AG08396 (cell line): ENCODE measurements around the gene RPLP2.

Experiments
- DNase-seq: peaks from one replicate; pipeline ENCODE4 v3.0.0; 2012; ENCODE audit warnings: low spot score, mixed read lengths

Gene RPLP2

DNA sequence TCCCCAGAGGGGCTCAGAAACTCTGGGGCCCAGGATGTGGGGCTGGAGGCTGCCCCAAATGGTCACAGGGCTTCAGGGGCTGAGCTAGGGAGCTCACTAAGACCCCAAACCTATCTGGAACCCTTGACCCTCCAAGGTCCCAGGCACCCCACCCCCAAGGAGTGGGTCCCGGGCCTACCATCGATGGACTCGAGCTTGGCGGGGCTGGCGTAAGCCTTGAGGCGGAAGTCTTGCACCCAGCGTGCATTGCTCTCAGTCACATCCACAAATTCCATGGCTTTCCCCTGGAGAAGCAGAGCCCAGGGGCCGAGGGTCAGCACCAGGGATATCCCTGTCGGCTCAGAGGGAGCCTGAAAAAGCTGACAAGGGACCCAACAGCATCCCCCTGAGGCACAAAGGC lies 35.9 kb upstream of the RPLP2 start:
- DNase-seq: no peak

DNA sequence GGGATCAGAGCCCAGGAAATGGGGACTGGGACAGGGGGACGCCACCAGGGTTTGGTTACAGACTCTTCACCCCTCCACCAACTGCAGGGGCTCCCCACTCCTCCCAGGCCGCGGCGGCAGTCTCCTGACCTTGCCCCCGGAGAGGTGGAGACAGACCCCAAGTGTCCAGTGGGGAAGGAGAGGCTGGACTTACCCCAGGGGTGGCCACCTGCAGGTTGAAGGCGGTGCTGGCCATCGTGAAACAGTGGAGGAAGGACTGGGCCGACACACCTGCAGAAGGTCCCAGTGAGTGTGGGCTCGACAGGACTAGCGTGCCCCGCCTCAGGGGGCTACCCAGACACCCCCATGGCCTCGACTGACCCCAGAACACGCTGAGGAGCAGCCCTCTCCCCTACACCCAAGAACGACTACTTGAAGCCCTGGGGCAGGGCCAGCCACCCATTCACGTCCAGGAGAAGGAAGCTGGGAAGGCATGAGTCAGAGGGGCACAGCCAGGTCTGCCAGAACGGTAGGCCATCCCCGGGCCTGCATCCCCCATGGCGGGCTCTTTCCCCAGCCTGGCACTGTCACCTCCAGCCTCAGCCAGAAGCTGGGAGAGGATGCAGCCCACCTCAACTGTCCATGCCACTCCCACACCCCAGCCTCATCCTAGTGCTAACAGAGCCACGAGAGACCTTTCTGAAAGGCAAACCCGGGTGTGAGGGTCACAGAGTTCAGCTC lies 34.7 kb upstream of the RPLP2 start:
- no peak for DNase-seq

DNA sequence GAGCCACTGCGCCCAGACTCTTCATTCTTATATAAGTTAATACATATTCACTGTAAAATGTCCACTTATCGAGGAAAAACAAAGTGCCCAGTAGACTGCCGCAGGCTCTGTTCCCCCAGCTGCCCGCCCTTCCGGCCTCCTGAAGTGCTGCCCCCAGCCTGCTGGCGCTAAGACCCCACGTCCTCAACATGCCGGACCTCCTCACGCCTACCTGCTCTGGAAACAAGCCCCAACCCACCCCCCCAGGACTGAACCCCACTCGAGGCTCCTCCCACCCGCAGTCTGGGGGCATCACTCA lies 33.6 kb upstream of the RPLP2 start:
- no peak for DNase-seq

DNA sequence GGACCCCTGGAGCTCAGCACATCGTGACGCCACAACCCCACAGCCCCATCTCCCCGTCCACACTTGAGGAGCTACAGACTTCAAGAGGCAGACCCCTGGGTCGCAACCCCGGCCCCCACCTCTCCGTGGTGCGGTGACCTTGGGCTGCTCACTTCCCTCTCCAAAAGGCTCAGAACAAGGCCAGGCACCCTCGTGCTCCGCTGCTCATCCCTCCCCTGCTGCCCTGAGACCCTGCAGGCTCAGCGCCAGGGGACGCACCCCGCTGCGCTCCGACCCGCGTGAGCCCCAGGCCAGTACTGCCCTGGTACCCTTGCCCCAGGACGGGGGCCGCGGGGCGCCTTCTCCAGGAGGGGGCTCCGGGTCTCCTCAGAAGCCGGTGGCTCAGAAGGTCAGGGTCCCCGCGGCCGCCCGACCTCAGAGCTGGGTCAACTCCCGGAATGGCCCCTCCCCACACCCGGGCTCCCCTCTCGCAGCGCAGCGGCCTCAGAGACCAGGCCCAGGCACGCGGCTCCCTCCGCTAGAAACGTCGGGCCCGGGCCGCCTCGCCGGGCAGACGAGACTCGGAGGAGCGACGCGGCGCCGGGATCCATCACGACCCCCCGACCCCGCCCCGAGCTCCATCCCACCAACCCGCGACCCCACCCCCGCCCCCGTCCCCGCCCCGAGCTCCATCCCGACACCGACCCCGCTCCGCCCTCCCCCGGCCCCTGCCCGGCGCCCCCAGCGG lies 33.0 kb upstream of the RPLP2 start:
- peak; percentile 72 for DNase-seq

DNA sequence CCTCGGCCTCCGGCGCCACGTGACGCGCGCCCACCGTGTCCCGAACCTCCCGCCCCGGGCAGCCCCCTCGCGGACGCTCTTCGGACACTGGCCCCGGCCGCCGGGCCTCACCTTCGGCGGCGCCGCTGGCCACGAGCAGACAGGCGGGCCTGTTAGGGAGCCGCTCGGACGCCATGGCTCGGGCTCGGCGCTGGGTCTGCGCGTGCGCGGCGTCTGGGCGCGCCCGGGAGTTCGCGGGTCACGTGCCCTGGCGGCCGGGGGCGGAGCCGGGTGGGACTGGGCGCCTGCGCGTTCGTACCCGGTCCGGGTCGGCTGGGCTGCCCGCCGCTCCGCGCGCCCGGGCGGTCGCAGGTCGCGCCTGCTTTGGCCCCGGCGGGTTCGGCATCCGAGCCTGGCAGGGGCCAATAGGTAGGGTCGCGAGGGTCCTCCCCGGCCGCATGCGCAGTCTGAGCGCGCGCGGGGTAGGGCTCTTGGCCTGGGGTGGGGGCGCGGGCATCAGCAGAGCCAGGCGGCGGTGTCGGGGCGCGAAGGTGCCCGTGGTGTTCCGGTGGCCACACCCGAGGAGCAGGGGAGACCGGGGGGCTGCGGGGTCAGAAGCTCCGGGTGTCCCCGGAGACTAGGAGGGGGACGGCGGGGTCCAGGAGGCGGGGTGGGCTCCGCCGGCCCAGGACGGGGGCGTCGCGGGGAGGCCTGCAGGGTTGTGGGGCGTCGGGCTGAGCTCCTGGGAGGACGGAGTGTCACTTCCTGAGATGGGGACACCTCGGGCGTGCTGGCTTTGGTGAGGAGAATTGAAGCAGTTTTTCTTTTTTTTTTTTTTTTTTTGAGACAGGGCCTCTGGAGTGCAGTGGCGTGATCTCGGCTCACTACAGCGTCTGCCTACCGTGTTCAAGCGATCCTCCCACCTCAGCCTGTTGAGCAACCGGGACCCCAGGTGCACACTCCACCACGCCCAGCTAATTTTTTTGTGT lies 32.2 kb upstream of the RPLP2 start, which contains the start of gene GATD1:
Gene GATD1, minus strand, starts transcription at position 200 of the 968 bp plus-strand sequence. Its CDS starts 25 bp downstream, at position 175.
- peak; percentile 100 for DNase-seq

DNA sequence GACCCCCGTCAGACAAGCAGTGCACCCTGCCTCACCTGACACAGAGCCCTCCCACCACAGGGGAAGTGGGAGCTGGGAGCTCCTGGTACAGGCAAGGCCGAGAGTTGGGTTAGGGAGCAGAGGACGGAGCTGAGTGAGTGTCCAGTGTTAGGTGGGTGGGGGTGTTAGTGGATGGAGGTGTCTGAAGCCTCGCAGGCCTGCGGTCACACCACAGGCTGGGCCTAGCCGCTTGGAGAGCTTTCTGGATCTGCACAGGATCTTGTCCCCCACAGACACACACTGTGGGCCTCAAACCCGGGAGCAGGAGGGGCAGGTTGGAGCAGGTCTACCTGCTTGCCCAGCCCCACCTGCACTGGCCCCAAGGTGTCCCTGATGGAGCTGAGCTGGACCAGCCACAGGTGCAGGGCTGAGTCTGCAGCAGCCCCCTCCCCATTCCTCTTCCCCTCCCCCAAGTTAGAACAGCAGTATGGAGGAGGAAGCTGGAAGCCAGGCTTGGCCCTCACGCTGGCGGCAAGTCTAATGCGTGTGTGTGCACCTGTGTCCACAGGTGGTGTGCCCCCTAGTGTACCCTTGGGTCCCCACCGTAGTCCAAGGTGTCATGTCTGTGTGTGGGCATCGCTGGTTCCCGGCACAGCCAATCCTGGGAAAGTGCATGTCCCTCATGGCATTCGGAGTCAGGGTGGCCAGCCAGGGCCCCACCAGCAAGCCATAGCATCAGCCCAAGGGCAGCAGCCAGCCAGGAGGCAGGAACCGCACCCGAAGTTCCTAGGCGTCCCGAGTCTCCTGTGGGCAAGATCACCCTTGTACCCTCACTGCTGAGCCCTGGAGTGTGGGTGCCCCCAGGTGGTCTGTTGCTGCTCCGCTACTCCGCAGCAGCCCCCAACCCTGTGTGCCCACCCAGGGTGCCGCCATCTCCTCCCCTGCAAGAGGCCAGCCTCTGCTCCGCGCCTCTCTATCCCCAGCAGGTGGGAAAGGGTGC lies 30.5 kb upstream of the RPLP2 start:
- no peak for DNase-seq

DNA sequence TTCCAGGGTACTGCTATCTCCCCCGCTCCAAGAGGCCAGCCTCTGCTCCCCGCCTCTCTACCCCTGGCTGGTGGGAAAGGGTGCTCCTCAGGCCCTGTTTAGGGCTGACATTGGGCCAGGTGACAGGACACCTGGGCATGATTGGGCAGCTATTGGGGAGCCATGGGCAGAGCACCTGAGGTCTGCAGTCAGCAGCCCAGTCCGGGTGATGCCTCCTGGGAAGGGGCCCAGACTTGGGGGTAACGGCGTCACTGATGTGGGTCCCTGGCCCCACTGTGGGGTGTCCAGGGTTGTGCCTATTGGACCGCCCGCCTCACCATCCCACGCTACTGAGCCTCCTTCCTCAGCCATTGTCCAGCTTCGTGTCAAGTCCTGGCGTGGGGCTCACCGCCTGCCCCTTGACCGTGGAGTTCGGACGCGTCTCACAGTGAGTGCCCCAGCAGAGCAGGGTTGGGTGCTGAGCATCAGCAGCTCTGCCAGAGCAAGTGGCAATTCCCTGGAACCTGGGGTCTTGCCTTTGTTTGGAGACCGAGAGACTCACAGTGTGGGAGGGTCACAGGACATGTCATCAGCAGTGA lies 29.7 kb upstream of the RPLP2 start:
- DNase-seq: no peak

DNA sequence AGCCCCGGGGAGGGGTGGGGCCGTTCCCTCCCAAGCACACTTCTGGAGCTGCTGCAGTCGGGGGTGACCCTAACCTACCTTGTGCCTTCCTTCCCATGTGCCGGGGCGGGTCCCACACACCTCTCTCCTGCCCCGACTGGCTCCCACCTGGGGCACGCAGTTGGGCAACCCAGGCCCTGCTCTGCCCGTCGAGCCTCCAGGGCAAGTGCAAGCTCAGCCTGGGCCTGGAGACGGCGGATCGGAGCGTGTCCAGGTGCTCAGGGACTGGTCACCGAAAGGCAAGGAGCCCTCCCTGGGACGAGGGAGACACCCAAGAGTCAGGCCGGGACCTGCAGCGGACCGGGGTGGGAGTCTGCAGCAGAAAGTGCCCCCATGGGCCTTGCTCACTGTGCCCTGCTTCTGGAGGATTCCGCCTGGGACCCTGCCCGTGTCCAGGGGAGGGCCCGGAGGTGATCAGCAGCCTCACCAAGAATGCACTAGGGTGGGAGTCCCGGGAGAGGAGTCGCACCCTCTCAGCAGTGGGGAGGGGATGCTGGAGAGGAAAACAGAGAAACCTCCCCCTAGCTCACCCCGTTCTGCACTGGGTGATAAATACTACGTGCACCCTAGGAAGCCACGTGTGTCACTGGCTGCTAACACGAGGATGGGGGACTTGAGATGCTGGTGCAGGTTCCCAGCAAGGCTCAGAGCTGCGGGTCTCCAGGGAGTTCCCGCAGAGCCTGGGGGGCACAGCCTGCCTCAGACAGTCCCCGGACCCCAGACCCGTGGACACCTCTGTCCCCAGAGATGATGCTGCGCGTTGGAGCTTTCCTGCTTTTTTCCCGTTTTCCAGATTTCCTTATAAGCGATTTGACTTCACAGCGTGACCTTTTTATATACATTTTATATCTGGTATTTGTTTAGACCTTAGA lies 27.2 kb upstream of the RPLP2 start:
- no peak for DNase-seq

DNA sequence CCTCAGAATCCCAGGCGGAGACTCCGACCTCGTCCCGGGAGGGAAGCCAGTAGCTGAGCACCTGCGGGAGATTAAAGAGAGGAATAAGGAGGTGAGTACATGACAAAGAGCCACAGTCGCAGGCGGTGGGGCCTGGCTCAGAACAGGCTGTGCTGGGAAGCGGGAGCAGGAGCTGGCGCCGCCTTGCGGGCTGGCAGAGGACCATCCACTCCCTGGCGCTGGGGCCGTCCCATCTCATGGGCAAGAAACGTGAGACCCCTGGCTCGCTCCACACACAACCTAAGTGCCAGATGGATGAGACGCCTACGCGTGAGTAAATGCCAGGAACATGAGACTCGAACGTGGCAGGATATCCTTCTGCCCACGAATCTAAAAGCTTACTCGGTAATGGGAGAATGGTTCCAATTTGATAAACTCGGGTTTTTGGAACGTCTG lies 26.2 kb upstream of the RPLP2 start:
- DNase-seq: peak; percentile 88

DNA sequence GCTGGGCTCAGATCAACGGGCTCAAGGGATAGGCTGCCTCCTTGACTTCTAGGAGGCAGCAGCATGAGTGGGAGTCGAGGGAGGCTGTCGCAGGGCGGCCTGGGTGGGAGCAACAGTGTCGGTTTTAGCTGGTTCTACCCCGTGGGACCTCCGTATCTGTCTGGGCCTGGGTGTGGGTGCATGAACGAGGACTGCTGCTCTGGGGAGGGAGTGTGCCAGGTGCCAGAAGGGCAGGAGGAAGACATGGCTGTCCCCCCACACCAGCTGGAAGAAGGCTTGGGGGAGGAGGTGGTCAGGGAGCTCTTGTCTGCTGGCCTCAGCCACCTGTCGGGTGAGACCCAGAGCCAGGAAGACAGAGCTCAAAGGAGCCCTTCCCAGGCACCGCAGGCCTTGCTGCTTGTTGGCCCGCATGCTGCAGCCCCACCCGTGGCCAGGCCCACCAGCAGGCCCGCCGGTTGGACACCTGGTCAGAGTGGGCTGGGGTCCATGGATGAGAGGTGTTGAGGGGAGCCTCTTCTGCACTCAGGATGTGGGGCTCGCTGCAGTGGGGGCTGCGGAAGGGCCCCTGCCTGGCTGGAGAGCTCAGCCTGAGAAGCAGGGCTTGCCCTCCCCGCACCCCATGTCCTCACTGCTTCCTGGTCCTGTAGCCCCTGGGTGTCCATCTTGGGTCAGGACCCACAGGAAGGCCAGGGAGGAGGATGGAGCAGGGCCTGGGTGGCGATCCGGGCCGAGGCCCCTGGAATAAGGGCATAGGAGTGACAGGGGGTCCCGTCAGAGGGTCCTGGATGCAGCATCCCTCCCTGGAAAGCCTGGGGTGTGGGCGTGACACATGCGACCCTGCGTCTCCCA lies 23.3 kb upstream of the RPLP2 start:
- DNase-seq: no peak

DNA sequence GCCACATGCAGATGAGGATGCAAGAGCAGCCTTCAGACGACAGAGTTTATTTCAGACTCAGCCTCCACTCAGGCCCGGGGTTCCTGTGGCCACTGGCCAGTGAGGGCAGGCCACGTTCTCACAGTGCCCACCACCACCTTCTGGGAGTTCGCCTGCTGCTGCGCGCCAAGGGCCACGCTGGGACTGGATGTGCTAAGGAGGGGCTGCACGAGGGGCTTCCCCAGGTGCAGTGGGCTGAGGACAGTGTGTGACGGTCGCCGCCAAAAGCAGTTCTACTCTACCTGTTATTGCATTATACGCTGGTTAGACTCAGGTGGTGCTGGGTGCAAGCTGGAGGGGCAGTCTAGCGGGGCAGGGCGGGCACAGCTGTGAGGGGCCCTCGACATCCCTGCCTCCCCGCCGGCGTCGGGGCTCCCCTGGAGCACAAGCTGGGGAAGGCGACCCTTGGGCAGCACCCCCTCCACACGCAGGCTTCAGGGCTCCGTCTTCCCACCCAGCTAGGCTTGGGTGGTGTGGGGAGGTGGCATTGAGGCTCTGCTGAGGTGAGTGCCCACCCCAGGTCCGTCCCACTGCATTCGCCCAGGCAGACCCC lies 22.6 kb upstream of the RPLP2 start:
- no peak for DNase-seq

DNA sequence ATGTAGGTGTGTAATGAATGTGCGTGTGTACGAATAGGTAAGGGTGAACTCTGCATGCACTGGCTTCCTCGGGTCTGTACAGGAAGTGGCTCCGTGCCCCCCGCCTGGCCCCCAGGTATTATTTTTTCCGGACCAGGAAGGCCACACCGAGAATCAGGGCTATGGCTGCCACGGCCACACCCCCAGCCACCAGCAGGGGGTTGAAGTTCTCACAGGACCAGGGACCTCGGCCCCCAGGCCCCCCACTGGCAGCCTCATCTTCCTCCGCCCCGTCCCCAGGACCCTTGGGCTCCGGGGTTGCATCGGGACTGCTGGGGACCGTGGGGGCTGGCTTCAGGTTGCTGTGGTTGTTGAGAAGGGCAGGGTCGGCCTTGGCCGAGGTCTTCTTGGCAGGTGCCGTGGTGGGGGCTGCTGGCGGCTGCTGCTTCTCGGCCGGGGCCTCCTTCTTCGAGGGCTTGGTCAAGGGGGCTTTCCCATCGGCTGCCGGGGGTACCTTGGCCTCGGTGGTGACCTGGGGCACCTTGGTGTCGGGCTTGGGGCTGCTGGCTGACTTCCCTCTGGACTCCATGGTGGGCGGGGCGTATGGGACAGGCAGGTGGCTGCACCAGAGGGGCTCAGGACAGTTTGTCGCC lies 21.6 kb upstream of the RPLP2 start:
- DNase-seq: no peak

DNA sequence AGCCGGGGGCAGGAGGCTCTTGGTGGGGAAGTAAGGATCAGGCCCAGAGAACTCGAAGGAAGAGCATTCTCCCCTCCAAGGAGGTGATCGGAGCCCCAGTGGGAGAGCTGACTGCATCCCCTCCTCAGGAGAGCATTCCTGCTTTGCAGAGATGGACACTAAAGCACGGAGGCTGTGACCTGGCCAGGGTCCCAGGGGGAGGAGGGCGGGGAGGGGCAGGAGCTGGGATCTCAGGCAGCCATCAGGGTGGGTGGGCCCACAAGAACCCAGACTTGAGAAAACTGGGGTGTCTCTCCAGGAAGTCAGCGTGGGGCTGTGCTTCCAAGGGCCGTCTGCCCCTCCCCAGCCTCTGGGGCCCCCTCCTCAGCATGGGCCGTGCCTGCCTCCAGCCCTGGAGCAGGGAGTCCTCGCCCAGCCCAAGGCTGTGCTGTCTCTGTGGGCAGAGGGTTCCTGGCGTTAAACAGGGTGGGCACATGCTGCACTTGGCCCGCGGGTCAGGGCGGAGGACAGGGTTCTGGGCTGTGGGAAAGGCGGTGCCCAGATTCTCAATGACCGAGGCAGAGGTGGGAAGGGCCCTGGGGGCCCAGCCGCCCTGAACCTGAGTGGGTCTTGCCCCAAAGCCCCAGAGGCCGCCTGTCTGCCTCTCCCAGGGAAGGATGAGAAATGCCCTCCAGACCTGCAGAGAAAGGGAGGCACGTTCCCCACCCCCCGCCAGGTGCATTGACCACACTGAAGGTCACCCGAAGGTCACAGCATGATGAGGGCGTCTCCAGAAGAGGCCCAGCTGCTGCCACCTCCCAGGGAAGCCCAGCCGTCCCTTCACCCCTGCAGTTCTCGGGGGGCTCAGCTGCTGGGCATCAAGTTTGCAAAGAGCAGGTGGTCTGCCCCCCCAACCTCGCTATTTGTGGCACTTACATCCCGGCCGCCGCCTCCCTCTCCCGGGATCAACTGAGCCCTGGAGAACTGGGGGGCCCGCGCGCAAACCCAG lies 20.5 kb upstream of the RPLP2 start:
- no peak for DNase-seq

DNA sequence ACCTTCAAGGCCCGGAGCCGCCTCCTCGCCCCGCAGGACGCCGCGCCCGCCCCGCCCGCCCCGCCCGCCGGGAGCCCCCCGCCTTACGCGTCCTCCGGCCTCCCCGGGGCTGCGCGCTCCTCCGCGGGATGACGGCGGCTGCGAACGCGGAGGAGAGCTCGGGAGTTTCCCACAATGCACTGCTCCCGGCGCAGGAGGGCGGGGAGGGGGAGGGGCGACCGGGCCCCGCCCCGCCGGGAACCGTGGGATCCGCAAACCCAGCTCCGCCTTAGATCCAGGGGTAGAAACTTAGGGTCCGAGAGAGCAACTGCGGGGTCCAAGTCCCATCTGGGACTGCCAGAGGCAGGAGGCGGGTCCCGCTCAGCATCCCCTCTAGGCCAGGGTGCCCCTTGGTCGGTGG lies 19.8 kb upstream of the RPLP2 start, which contains the start of gene CEND1:
Gene CEND1, minus strand, starts transcription at position 148 of the 400 bp plus-strand sequence. CDS start 1,514 bp downstream, outside the sequence.
- DNase-seq: peak; percentile 87

DNA sequence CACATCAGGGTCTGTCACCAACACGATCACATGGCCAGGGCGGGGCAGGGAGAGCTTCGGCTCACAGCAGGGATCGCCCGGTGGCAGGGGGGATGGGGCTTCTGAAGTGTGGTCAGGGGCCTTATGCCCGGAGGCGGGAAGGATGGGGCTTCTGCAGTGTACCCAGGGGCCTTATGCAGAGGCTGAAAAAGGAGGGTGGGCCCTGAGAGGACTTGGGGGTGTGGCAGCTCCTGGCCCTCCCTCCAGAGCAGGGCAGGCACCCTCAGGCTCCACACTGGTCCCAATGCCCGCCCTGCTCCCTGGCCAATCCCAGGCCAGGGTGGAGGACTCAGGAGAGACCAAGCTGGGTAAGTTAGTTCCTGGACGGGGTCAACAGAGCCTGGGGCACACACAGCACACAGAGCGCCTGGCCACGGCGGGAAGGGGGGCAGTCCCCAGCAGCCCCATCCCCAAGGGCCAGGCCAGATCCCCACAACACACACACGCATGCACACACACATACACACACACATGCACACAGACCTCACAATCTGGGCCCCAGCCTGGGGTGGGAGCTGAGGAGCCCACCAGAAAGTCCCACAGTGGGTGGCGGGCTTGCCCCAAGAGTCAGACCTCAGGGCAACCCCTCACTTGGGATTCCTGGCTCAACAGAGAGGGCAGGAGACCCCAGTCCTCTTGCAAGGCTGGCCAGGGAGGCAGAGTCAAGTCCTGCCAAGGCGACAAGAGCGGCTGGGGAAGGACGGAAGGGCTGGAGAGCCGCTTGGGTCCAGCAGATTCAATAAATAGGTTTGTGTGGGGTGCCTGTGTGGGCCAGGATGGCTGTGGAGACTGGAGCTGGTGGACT lies 18.8 kb upstream of the RPLP2 start:
- DNase-seq: no peak
